Mucosa of rectum (tissue), 2 donors: Measurements from ENCODE around the gene CHMP5.

Experiments used
- H3K27ac ChIP-seq, 2 donors: one replicate each; pipeline ENCODE4 v1.7.0; 2013; ENCODE audit warnings: inconsistent platforms in 2 of 2, low read depth in 2 of 2, low read length in 2 of 2
- H3K27me3 ChIP-seq, 2 donors: one replicate each; pipeline ENCODE4 v1.7.0; 2013; ENCODE audit warnings: low read length in 2 of 2; ENCODE audit not compliant: control insufficient read depth in 2 of 2, insufficient read depth in 2 of 2
- H3K36me3 ChIP-seq, 2 donors: one replicate each; pipeline ENCODE4 v1.7.0; 2013; ENCODE audit warnings: low read length in 2 of 2; ENCODE audit not compliant: control insufficient read depth in 2 of 2, insufficient read depth in 2 of 2
- H3K4me1 ChIP-seq, 2 donors: one replicate each; pipeline ENCODE4 v1.7.0; 2013; ENCODE audit warnings: low read length in 2 of 2, mild to moderate bottlenecking in 1 of 2; ENCODE audit not compliant: control insufficient read depth in 2 of 2, insufficient read depth in 2 of 2
- H3K4me3 ChIP-seq, 2 donors: one replicate each; pipeline ENCODE4 v1.7.0; 2013; ENCODE audit warnings: low read length in 2 of 2
- H3K9ac ChIP-seq, 2 donors: one replicate each; pipeline ENCODE4 v1.7.0; 2013; ENCODE audit warnings: low read length in 2 of 2, low read depth in 1 of 2, mild to moderate bottlenecking in 1 of 2
- H3K9me3 ChIP-seq, 2 donors: one replicate each; pipeline ENCODE4 v1.7.0; 2013; ENCODE audit warnings: low read length in 2 of 2; ENCODE audit not compliant: control insufficient read depth in 2 of 2
- donor health status: healthy.
- donor health status: Normal muscosa, but diverticular disease.

Gene CHMP5

DNA sequence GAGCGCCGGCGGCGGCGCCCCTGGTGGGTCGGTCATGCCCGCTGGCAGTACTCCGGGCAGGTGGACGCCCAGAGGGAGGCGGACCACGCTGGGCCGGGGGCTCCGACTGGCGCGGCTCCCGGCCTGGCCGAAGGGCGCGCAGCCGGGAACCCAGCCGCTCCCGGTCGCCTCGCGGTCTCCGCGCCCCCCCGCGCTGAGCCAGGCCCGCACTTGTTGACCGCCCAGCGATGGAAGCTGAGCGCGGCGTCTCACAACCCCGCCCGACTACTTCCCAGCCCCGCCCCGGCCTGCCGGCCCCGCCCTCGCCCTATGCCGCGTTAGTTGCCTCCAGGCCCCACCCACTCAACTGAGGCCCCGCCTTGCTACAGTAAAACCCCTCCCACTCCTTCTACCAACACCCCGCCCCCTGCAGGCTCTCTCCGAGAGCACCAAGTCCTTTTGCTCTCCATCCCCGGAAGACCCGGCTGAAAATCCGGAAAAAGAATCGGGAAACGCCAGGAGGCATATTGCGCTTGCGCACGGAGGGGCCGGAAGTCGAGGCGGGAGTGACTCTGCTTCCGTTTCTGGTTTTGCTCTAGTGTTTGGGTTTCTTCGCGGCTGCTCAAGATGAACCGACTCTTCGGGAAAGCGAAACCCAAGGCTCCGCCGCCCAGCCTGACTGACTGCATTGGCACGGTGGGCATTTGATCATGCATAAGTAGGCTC lies at the start of gene CHMP5, which contains the start of gene BAG1:
Gene CHMP5, plus strand, starts transcription at position 577 of the 705 bp plus-strand sequence. Its CDS starts 30 bp downstream, at position 607.
Gene BAG1, minus strand, starts transcription at position 236 of the 705 bp plus-strand sequence.
- H3K9me3 ChIP-seq: no peaks in the 10 kb centered on the region
- peak within 1 kb of the TSS; percentile 97 to 98 for H3K9ac ChIP-seq
- H3K4me3 ChIP-seq: peak within 1 kb of the TSS; percentile 98 to 99
- H3K36me3 ChIP-seq: peaks cover 43 to 44% of the 10 kb centered on the region in 2 donors
- peak within 1 kb of the TSS; percentile 88 to 89 for H3K27ac ChIP-seq
- H3K27me3 ChIP-seq: no peaks in the 10 kb centered on the region
- peaks cover 15 to 16% of the 10 kb centered on the region in 2 donors for H3K4me1 ChIP-seq

DNA sequence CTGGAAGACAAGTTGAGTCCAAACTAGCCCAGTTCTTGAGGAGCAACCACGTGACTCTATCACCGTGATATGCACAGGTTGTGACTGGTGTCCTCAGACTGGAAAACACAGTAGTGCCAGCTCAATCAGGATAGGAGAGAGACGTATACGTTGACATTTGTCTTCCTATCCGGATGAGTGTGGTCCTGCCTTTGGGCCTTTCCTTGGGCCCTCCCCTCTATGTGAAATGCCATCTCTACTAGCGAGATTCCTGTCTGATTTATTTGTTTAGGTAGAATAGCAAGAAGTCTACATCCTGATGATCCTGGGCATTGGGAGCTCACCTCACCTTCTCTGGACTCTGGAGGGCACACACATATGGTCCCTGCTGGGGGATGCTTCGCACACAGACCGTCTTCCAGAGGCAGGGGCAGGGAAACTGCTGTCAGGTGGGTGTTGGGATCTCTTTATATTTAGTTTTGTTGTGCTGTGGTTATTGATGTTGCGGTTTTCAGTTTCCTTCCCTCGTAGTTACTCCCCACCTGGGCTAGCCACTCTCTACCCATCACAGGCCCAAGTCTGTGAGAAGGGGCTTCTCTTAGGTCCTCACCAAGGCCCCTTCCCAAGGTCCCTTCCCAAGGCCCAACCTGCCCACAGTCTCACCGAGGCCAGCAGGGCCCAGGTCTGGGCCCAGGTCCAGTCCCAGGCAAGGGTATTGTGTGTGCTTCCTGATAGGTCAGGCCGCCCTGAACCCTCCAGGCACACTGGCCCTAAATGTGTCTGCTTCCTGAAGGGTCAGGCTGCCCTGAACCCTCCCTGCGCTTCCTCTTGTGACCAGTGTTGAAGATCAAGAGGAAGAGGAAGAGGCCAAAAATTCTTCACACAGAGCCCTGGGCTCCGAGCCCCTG lies 43.9 kb upstream of the CHMP5 start:
- H3K27me3 ChIP-seq: no peaks in the 10 kb centered on the region
- H3K4me3 ChIP-seq: no peak overlapping the region
- no peak overlapping the region for H3K9ac ChIP-seq
- H3K27ac ChIP-seq: peak overlapping the region in 1 of 2 donors; percentile 16
- peaks cover 3 to 8% of the 10 kb centered on the region in 2 donors for H3K4me1 ChIP-seq
- no peaks in the 10 kb centered on the region for H3K9me3 ChIP-seq
- no peaks in the 10 kb centered on the region for H3K36me3 ChIP-seq

DNA sequence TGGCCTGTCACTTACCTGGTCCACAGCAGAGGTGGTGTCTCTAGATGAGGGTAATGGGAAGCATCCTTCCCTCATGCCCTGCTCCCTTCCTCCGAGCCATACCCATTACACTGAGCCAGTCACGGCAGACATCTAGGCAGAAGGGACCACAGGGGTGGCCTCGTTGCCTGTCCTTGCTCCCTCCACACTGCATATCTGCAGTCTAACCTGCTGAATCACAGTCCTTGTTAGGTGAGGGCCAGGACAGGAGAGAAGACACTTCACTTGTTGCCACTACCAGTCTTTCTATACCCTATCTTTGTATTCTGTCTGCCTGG lies 43.3 kb upstream of the CHMP5 start:
- no peaks in the 10 kb centered on the region for H3K36me3 ChIP-seq
- no peak overlapping the region for H3K4me3 ChIP-seq
- no peaks in the 10 kb centered on the region for H3K9me3 ChIP-seq
- H3K9ac ChIP-seq: no peak overlapping the region
- H3K27ac ChIP-seq: peak overlapping the region in 1 of 2 donors; percentile 16
- H3K27me3 ChIP-seq: no peaks in the 10 kb centered on the region
- H3K4me1 ChIP-seq: peaks cover 5 to 9% of the 10 kb centered on the region in 2 donors

DNA sequence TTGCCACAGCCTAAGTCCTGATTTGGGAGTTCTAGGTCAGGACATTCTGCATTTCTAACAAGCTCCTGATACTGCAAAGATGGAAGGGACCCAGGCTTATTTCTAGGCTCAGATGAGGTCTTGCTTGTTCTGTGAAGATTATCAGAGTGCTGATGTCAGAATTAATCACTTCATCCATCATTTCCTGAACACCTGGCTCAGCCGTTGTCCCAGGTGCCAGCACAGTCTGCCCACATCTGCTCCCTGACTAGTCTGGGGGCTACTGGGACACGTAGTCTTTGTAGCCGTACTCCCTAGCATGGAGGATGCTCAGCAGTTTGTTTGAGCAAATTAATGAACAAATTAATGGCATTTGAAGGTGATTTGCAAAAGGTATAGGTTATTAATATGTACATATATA lies 42.8 kb upstream of the CHMP5 start:
- Histone ChIP-seq H3K27ac (no peak overlapping the region), H3K4me1 (peaks cover 5 to 9% of the 10 kb centered on the region in 2 donors), H3K4me3 (no peak overlapping the region), H3K27me3 (no peaks in the 10 kb centered on the region), H3K9ac (no peak overlapping the region), H3K9me3 (no peaks in the 10 kb centered on the region), H3K36me3 (no peaks in the 10 kb centered on the region)

DNA sequence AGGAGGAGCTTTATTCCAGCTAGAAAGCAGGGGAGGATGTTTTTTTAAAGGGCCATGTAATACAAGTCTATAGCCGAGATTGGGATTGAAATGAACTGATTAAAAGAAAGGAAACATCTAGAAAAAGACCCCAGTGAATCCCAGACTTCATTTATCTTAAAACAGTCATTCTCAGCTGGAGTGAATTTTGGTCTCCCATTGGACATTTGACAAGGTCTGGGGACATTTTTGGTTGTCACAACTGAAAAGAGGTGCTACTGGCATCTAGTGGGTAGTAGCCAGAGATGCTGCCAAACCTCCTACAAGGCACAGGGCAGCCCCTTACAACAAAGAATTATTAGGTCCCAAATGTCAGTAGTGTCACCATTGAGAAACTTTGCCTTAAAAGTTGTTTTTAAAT lies 41.2 kb upstream of the CHMP5 start:
- Histone ChIP-seq H3K27me3 (no peaks in the 10 kb centered on the region), H3K27ac (no peak overlapping the region), H3K4me3 (no peak overlapping the region), H3K9me3 (no peaks in the 10 kb centered on the region), H3K9ac (no peak overlapping the region), H3K4me1 (peaks cover 6 to 11% of the 10 kb centered on the region in 2 donors), H3K36me3 (no peaks in the 10 kb centered on the region)

DNA sequence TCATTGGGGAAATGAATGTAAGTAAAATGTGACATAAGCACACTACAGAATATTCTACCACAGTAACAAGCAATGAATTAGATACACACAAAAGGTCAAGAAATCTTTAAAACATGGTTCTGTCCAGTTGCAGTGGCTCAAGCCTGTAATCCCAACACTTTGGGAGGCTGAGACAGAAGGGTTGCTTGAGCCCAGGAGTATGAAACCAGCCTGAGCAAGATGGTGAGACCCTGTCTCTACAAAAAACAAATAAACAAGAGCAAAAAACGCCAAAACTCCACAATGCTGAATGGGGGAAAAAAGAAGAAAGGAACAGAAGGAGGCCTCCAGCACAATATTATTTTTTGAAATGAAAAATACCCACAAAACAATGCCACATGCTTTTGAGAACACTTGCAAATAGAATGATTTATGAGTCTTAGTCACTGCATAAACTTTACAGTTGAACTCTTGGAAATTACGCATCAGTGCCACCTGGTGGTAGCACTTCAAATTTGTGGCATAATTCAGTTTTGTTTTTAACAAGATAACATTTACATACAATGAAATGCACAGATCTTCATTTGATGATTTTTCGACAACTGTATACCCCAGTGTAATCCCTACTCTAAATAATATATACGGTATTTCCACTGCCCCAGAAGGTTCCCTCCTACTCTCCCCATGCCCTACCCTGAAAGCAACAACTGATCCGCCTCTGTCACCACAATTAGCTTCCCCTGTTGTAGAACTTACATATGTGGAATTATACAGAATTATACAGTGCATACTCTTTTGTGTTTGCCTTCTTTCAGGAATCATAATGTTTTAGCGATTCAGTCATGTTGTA lies 39.3 kb upstream of the CHMP5 start:
- Histone ChIP-seq H3K4me3 (peak overlapping the region in 1 of 2 donors; percentile 7), H3K4me1 (peaks cover 17 to 24% of the 10 kb centered on the region in 2 donors), H3K9ac (no peak overlapping the region), H3K27ac (no peak overlapping the region), H3K36me3 (no peaks in the 10 kb centered on the region), H3K27me3 (no peaks in the 10 kb centered on the region), H3K9me3 (no peaks in the 10 kb centered on the region)

DNA sequence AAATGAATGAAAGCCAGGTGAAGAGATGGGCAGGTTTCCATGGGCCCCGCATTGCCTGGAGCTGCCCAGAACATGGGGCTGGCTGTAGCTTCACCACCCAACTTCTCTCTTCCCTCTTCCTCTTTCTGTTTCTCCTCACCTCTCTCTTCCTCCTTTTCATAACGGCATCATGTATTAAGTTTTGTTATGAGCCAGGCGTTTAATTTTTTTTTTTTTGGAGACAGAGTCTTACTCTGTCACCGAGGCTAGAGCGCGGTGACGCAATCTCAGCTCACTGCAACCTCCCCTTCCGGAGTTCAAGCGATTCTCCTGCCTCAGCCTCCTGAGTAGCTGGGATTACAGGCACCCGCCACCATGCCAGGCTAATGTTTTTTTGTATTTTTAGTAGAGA lies 37.8 kb upstream of the CHMP5 start:
- H3K4me1 ChIP-seq: peaks cover 17 to 22% of the 10 kb centered on the region in 2 donors
- H3K27me3 ChIP-seq: no peaks in the 10 kb centered on the region
- H3K36me3 ChIP-seq: no peaks in the 10 kb centered on the region
- no peak overlapping the region for H3K4me3 ChIP-seq
- H3K9ac ChIP-seq: no peak overlapping the region
- no peaks in the 10 kb centered on the region for H3K9me3 ChIP-seq
- no peak overlapping the region for H3K27ac ChIP-seq

DNA sequence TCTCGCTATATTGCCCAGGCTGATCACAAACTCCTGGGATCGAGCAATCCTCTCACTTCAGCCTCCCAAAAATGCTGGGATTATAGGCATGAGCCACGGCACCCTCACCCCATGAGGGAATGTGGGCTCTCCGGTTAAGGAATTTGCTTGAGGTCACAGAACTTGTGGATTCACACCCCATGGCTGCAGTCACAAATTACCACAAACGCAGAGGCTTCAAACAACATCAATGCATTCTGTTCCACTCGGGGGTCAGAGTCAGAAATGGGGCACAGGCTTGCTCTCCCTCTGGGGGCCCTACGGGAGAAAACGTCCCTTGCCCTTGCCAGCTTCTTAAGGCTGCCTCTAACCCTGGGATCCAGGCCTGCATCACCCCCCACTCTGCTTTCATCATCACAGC lies 37.1 kb upstream of the CHMP5 start:
- Histone ChIP-seq H3K9ac (no peak overlapping the region), H3K27me3 (no peaks in the 10 kb centered on the region), H3K4me1 (peaks cover 17 to 22% of the 10 kb centered on the region in 2 donors), H3K9me3 (no peaks in the 10 kb centered on the region), H3K27ac (no peak overlapping the region), H3K36me3 (no peaks in the 10 kb centered on the region), H3K4me3 (no peak overlapping the region)

DNA sequence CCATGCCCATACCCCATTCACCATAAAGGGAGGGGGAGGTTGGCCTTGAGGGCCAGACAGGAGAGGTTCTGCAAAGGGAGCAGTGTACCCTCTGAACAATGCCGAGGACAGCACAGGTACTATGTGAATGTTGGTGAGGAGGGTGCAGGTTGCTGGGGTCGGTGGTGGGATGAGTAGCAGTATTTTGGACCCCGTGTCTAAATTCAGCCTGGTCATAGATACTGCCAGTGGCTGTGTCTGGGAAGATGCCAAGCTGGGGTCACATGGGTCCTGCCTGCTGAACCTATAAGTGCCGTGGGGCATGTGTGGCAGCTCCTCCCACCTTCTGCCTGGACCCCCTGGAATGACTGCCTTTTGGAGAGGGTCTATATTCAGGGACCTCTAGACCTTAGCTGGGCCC lies 36.2 kb upstream of the CHMP5 start:
- no peaks in the 10 kb centered on the region for H3K9me3 ChIP-seq
- H3K9ac ChIP-seq: peak overlapping the region; percentile 41 to 53
- peaks cover 23 to 24% of the 10 kb centered on the region in 2 donors for H3K4me1 ChIP-seq
- H3K4me3 ChIP-seq: no peak overlapping the region
- H3K27me3 ChIP-seq: no peaks in the 10 kb centered on the region
- H3K36me3 ChIP-seq: no peaks in the 10 kb centered on the region
- H3K27ac ChIP-seq: peak overlapping the region; percentile 61 to 83
